ENCODE measurements around the gene PTPRB. TPM values are rescaled to one million over a fixed set of nuclear protein-coding genes. Genes with fewer than 3 reads are reported as not detected.
A peak's percentile ranks its signal among the peaks of the same experiment; 100 is the strongest.

The PTPRB gene
- total RNA-seq, 6 experiments from 2014 or later: 2.6 to 4.3 (median 3.1) TPM

DNA sequence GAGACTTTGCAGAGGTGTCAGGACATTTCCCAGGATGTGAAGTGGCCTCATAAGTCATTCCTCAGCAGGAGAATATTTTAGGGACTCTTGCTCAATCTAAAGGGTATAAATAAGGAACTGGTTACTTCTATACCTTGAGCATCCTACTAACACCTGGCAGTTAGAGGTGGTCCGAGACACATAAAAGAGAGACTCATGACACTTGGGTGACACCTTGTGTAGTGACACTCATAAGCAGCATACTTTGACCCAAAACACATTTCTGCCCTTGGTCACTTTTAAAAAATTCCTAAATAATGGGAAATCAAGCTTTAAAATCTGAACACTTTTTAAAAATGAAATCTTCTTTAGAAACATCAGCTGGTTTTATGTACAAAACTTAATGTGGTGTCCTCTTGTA lies 152.8 kb downstream of the PTPRB start:
- DNase-seq: no peak
- no peaks in the 10 kb centered on the region for H3K36me3 Mint-ChIP-seq (ENCODE audit: low read depth)
- no peaks in the 10 kb centered on the region; the same call in 1 of the 2 replicates for H3K9me3 Mint-ChIP-seq
- H3K27me3 Mint-ChIP-seq (ENCODE audit: insufficient read depth): no peaks in the 10 kb centered on the region
- TF ChIP-seq, protein P1, sequence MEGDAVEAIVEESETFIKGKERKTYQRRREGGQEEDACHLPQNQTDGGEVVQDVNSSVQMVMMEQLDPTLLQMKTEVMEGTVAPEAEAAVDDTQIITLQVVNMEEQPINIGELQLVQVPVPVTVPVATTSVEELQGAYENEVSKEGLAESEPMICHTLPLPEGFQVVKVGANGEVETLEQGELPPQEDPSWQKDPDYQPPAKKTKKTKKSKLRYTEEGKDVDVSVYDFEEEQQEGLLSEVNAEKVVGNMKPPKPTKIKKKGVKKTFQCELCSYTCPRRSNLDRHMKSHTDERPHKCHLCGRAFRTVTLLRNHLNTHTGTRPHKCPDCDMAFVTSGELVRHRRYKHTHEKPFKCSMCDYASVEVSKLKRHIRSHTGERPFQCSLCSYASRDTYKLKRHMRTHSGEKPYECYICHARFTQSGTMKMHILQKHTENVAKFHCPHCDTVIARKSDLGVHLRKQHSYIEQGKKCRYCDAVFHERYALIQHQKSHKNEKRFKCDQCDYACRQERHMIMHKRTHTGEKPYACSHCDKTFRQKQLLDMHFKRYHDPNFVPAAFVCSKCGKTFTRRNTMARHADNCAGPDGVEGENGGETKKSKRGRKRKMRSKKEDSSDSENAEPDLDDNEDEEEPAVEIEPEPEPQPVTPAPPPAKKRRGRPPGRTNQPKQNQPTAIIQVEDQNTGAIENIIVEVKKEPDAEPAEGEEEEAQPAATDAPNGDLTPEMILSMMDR (IDR thresholded peaks at IDR 0.05): no peak
- H3K4me3 Mint-ChIP-seq: no peak overlapping the region
- peaks cover 13% of the 10 kb centered on the region; the same call in 1 of the 2 replicates for H3K4me1 Mint-ChIP-seq (ENCODE audit: low read depth)
- H3K27ac Mint-ChIP-seq: no peak overlapping the region

DNA sequence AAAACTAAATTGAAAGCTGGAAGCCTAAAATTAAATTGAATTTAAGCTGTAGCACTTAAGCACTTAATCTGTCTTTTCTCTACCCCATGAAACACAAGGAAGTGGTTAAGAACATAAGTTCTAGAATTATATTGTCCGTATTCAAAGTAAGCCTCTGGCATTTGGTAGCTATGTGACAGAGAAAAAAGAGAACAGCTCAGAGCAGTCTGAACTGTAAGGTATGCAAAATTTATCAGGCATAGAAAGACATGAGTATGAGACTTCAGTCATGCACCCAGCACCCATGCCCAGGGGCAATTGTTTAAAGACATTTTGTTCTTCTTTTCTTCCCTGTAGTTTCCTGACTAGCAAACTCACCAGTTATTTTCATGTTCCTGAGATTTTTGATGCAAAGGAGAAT lies 154.5 kb downstream of the PTPRB start:
- no peaks in the 10 kb centered on the region; the same call in 1 of the 2 replicates for H3K9me3 Mint-ChIP-seq
- TF ChIP-seq, protein P1 (IDR thresholded peaks at IDR 0.05): no peak
- no peaks in the 10 kb centered on the region for H3K36me3 Mint-ChIP-seq (ENCODE audit: low read depth)
- no peak overlapping the region for H3K4me3 Mint-ChIP-seq
- no peak for DNase-seq
- H3K27ac Mint-ChIP-seq: no peak overlapping the region
- H3K27me3 Mint-ChIP-seq (ENCODE audit: insufficient read depth): no peaks in the 10 kb centered on the region
- H3K4me1 Mint-ChIP-seq (ENCODE audit: low read depth): peaks cover 11% of the 10 kb centered on the region; the same call in 1 of the 2 replicates

DNA sequence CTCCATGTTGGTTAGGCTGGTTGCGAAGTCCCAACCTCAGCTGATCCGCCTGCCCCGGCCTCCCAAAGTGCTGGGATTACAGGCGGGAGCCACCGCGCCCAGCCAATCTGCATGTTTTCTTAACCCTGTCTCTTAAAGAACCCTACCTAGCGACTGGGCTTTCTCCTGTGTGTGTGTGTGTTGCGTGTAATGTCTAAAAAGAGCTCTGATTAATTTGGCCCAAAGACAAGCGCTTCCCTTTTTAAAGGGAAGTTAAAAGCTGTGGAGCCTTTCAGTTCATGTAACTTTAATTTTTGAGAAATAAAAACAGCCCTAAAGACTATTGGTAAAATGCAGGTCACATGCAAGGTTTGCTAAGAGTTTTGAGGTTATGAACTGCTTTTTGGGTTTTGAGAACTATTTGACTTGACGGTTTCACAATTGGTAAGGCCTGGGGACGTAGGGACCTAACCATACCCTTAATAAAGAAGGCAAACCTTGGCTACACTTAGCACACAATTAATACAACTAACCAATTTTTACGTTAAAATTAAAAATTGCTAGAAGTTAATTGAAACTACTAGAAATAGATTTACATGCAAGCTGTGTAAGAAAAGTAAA lies 167.9 kb downstream of the PTPRB start:
- Mint-ChIP-seq H3K4me1 (ENCODE audit: low read depth) (no peaks in the 10 kb centered on the region), H3K36me3 (ENCODE audit: low read depth) (no peaks in the 10 kb centered on the region), H3K27ac (no peak overlapping the region), H3K9me3 (peaks cover 5% of the 10 kb centered on the region), H3K4me3 (no peak overlapping the region; the same call in 1 of the 2 replicates), H3K27me3 (ENCODE audit: insufficient read depth) (no peaks in the 10 kb centered on the region; the same call in 1 of the 2 replicates)
- no peak for DNase-seq
- TF ChIP-seq, protein P1 (IDR thresholded peaks at IDR 0.05): no peak

DNA sequence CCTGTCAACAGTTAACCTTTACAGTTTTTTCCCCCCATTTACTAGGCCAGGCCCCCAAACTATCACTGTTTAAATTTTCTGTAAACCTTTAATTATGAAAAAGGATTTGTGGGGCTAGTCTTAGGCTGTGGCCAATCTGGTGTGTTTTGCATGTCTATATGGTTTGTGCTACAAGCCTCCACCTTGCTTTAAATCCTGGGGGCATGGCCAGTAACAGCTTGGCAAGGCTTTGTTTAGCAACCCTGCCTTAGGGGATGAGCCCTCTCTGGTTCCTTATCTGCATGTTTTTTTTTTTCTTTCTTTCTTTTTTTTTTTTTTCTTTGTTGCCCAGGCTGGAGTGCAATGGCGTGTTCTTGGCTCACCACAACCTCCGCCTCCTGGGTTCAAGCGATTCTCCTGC lies 168.5 kb downstream of the PTPRB start:
- DNase-seq: no peak
- TF ChIP-seq, protein P1 (IDR thresholded peaks at IDR 0.05): no peak
- H3K4me3 Mint-ChIP-seq: peak overlapping the region; percentile 62; the same call in 1 of the 2 replicates
- no peaks in the 10 kb centered on the region; the same call in 1 of the 2 replicates for H3K27me3 Mint-ChIP-seq (ENCODE audit: insufficient read depth)
- H3K4me1 Mint-ChIP-seq (ENCODE audit: low read depth): no peaks in the 10 kb centered on the region
- peaks cover 11% of the 10 kb centered on the region for H3K9me3 Mint-ChIP-seq
- no peak overlapping the region for H3K27ac Mint-ChIP-seq
- no peaks in the 10 kb centered on the region for H3K36me3 Mint-ChIP-seq (ENCODE audit: low read depth)

DNA sequence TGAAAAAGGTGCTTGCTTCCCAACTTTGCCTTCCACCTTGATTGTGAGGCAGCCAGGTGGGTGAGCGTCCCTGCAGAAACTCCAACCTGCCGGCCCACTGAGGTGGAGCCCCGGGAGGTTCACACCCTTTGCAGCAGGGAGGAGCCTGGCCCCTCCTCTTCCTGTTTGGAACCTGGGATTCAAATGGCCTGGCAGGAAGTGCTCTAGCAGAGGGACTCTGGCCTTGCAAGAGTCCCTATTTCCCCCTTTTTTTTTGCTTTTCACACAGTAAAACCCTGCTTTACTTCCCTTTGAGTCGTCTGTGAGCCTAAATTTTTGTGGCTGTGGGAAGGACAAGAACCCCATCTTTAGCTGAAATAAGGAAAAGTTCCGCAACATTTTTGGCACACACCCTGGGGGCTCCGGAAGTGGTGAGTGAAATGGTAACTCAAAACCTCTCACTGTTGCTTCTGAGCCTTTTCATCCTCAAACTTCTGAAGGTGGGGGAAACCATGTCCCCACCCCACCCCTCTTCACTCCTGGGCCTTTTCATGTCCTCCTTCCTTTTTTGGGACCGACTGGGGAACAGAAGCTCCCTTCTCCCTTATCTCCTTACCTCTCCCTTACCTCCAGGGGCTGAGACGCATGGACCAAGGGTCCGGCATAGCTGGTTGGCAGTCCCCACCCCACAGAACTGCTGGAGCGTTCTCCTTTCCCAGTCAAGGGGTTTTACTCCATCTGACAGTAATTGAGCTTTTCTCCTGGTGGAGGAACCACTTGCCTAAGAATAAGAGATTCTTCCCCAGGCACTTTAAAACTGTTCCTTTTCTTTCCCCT lies 169.1 kb downstream of the PTPRB start:
- Mint-ChIP-seq H3K36me3 (ENCODE audit: low read depth) (no peaks in the 10 kb centered on the region), H3K4me3 (peak overlapping the region; percentile 62; the same call in 1 of the 2 replicates), H3K27ac (no peak overlapping the region; the same call in 1 of the 2 replicates), H3K9me3 (peaks cover 17% of the 10 kb centered on the region), H3K4me1 (ENCODE audit: low read depth) (no peaks in the 10 kb centered on the region), H3K27me3 (ENCODE audit: insufficient read depth) (no peaks in the 10 kb centered on the region; the same call in 1 of the 2 replicates)
- DNase-seq: no peak
- TF ChIP-seq, protein P1 (IDR thresholded peaks at IDR 0.05): no peak
